Measurements from ENCODE around the gene KATNB1.

DNA sequence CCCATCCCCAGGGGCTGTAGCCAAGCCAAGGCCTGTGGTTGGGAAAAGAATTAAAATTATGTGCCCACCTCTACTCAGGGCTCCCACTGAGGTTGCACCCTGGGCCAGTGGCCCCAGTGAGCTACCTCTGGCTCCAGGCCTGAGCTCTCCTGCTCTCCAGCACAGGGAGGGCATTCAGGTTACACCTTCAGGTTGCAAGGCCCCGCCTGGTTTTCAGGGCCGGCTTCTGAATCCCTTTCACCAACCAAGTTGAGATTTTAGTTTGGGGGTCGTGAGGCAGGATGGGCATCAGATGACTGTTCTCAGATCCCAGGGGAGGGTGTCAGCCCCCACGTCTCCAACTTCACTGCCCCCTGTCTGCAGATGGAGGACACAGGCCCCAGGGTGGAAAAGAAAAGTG, 8.0 kb upstream of the KATNB1 start:
- TF ChIP-seq, protein P1, sequence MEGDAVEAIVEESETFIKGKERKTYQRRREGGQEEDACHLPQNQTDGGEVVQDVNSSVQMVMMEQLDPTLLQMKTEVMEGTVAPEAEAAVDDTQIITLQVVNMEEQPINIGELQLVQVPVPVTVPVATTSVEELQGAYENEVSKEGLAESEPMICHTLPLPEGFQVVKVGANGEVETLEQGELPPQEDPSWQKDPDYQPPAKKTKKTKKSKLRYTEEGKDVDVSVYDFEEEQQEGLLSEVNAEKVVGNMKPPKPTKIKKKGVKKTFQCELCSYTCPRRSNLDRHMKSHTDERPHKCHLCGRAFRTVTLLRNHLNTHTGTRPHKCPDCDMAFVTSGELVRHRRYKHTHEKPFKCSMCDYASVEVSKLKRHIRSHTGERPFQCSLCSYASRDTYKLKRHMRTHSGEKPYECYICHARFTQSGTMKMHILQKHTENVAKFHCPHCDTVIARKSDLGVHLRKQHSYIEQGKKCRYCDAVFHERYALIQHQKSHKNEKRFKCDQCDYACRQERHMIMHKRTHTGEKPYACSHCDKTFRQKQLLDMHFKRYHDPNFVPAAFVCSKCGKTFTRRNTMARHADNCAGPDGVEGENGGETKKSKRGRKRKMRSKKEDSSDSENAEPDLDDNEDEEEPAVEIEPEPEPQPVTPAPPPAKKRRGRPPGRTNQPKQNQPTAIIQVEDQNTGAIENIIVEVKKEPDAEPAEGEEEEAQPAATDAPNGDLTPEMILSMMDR (IDR thresholded peaks at IDR 0.05; ENCODE audit: low read depth, low read length, poor library complexity, severe bottlenecking) = no peak
- TF ChIP-seq EZH2phosphoT487 (IDR thresholded peaks at IDR 0.05; ENCODE audit: borderline replicate concordance, low read length) = no peak
